ENCODE data around the gene FNDC11. TPM values are rescaled to one million over a fixed set of nuclear protein-coding genes. Genes with fewer than 3 reads are reported as not detected.

The FNDC11 gene
- total RNA-seq, 1 experiment from 2014 or later, result 2.5 TPM

GRCh38 chr20:63546256-63546955, 7.6 kb upstream of the FNDC11 start:
- no peak overlapping the region for H3K56ac ChIP-seq (ENCODE audit: insufficient read length, low read depth, low read length)
- H2BK15ac ChIP-seq (ENCODE audit: low read depth, low read length), result no peak overlapping the region
- H3T11ph ChIP-seq (ENCODE audit: low read length), result no peak overlapping the region
- Mint-ChIP-seq H3K36me3 (ENCODE audit: insufficient read depth in 1 of 3, low read depth in 3 of 3) (no peaks in the 10 kb centered on the region; a peak in 1 of 7 replicates), H3K9me3 (no peaks in the 10 kb centered on the region), H3K4me1 (peaks cover 12 to 30% of the 10 kb centered on the region in 2 experiments), H3K4me3 (no peak overlapping the region), H3K27ac (no peak overlapping the region), H3K27me3 (ENCODE audit: low read depth) (no peaks in the 10 kb centered on the region)
- no peak overlapping the region for H2BK5ac ChIP-seq (ENCODE audit: insufficient read length, low read length)
- H4K8ac ChIP-seq (replicated peaks; ENCODE audit: insufficient read length, low read depth, low read length), result no peak overlapping the region
- no peak overlapping the region for H3K23ac ChIP-seq (ENCODE audit: insufficient read length, low read depth, low read length)
- no peaks in the 10 kb centered on the region for H3K27me3 ChIP-seq (ENCODE audit: insufficient read depth, low read length)
- TF ChIP-seq CTCF (conservative IDR thresholded peaks at IDR 0.05), result no peak
- H3K23me2 ChIP-seq (ENCODE audit: insufficient read length, low read depth, low read length, poor library complexity, severe bottlenecking), result no peaks in the 10 kb centered on the region
- no peak overlapping the region for H3K4ac ChIP-seq (ENCODE audit: low read depth, low read length)
- H3K9ac ChIP-seq (ENCODE audit: extremely low read depth, insufficient read length, low read length), result no peak overlapping the region
- no peaks in the 10 kb centered on the region for H3K79me1 ChIP-seq (ENCODE audit: insufficient read depth, low read depth, low read length, poor library complexity, severe bottlenecking)
- no peak overlapping the region for H2BK12ac ChIP-seq (ENCODE audit: insufficient read length, low read depth, low read length)
- no peak overlapping the region for H3K4me2 ChIP-seq (ENCODE audit: insufficient read depth, insufficient read length, low read length)
- H4K5ac ChIP-seq (ENCODE audit: insufficient read length, low read depth, low read length), result no peak overlapping the region
- H4K20me1 ChIP-seq (ENCODE audit: control insufficient read depth, insufficient read depth, insufficient read length), result peaks cover 3% of the 10 kb centered on the region
- no peaks in the 10 kb centered on the region for H3K9me3 ChIP-seq (ENCODE audit: control insufficient read depth, low read depth, low read length)
- H2AFZ ChIP-seq (ENCODE audit: low read length), result no peak overlapping the region
- H3K4me1 ChIP-seq (ENCODE audit: insufficient read depth, low read length), result no peaks in the 10 kb centered on the region; the same call in 1 of the 2 replicates
- WGBS (ENCODE audit: extremely low coverage, insufficient read length, low lambda C conversion rate), result no CpG with 5 or more reads among the region's 20 CpGs
- no peak overlapping the region for H3K14ac ChIP-seq (ENCODE audit: insufficient read depth, low read length)
- no peak for DNase-seq
- no peak overlapping the region for H2AK5ac ChIP-seq (ENCODE audit: insufficient read length, low read length)
- no peak overlapping the region for H3K27ac ChIP-seq (ENCODE audit: insufficient read length, low read depth, low read length)
- H2BK120ac ChIP-seq (ENCODE audit: low read depth, low read length, poor library complexity, severe bottlenecking), result no peak overlapping the region
- no peak overlapping the region for H4K91ac ChIP-seq (ENCODE audit: insufficient read length, low read depth, low read length)
- H3K79me2 ChIP-seq (ENCODE audit: insufficient read depth, low read length), result no peaks in the 10 kb centered on the region
- no peak overlapping the region for H3K18ac ChIP-seq (ENCODE audit: insufficient read length, low read depth, low read length)
- no peak overlapping the region for H2BK20ac ChIP-seq (ENCODE audit: low read depth, low read length, poor library complexity, severe bottlenecking)
